GM12874 (cell line): ENCODE measurements around the gene TPCN2.

ENCODE experiments used
- CTCF ChIP-seq: IDR thresholded peaks from 2 replicates; pipeline ENCODE4 v1.5.1; 2011; ENCODE audit warnings: low read depth, mild to moderate bottlenecking, control low read depth, low read length, moderate library complexity; ENCODE audit not compliant: insufficient read depth

The TPCN2 gene

DNA sequence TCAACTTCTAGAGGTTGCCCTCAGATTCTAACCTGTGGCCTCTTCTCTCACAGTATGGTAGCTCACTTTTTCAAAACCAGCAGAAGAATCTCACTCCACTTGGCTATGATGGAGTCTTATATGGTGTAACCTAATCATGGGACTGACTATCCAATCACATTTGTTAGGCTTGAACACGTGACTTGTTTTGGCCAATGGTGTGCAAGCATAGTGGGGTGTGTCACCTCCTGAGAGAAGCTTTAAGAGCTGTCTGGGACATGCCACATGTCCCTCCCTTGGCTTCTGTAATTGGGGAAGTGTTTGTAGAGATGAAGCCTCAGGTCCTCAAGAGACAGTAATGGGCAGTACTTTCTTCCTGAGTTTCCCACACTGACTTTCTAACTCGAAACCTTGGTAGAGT, 94.2 kb downstream of the TPCN2 start:
- no peak for TF ChIP-seq CTCF

GRCh38 chr11:69144316-69145049, 95.8 kb downstream of the TPCN2 start:
- TF ChIP-seq CTCF = no peak

DNA sequence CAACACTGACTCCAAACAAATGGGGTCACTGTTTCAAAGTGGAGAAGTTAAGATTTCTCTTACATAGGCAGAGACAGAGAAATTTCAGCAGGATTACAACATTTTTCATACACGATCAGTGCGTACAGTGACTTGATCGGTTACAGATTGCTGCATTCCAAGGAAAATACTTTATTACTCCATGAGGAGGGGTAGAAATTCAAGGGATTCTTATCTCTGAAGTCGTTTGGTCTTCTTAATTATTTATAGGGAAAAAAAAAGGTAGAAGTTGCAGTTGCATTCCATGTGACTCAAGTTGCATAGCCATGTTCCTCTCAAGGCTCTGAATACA, 96.3 kb downstream of the TPCN2 start:
- no peak for TF ChIP-seq CTCF

- TF ChIP-seq CTCF = no peak
Measured at GRCh38 chr11:69148377-69148762, 99.6 kb downstream of the TPCN2 start.

- TF ChIP-seq CTCF = no peak
Measured at GRCh38 chr11:69148806-69149205, 100.1 kb downstream of the TPCN2 start.

DNA sequence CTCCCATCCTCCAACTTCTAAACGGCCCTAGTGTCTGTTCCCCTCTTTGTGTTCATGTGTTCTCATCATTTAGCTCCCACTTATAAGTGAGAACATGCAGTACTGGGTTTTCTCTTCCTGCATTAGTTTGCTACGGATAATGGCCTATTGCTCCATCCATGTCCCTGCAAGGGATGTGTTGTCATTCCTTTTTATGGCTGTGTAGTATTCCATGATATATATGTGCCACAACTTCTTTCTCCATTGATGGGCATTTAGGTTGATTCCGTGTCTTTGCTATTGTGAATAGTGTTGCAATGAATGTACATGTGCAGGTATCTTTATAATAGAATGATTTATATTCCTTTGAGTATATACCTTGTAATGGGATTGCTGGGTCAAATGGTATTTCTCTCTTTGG, 101.4 kb downstream of the TPCN2 start:
- no peak for TF ChIP-seq CTCF

GRCh38 chr11:69151836-69152235, 103.1 kb downstream of the TPCN2 start:
- no peak for TF ChIP-seq CTCF
